ENCODE measurements around the gene KIAA0586. TPM values are rescaled to one million over a fixed set of nuclear protein-coding genes. Genes with fewer than 3 reads are reported as not detected.
A peak's percentile ranks its signal among the peaks of the same experiment; 100 is the strongest.

KIAA0586 gene
- total and polyA plus RNA-seq, 9 of the 15 experiments (the other 6 are each of a cell fraction or from before 2014, with no cell fraction given) = 11.2 to 30.9 (median 22.6) TPM

DNA sequence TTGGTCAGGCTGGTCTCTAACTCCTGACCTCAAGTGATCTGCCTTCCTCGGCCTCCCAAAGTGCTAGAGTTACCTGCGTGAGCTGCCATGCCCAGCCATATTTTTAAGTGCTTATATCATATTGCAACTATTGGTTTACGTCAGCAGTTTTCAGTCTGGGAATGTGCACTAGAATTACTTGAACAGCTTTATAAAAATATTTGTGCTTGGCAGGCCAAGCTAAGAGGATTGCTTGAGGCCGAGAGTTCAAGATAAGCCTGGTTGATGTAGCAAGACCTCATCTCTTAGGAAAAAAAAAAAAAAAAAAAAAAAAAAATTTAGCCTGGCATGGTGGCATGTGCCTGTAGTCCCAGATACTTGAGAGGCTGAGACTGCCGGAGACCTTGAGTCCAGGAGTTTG, 17.1 kb downstream of the KIAA0586 start:
- Histone ChIP-seq H3K27ac (ENCODE audit: extremely low read depth, low read depth, low read length) (no peak overlapping the region), H3K27me3 (ENCODE audit: control insufficient read depth in 2 of 2, insufficient read depth in 2 of 2, low read length in 2 of 2) (no peaks in the 10 kb centered on the region), H4K20me1 (replicated peaks; ENCODE audit: control insufficient read depth, insufficient read depth, low read length) (no peaks in the 10 kb centered on the region), H3K9ac (ENCODE audit: insufficient read depth in 1 of 2, low read depth in 2 of 2, low read length in 2 of 2) (no peak overlapping the region), H3K4me2 (ENCODE audit: insufficient read depth, low read length) (no peak overlapping the region), H3K4me1 (replicated peaks in 1 of 2; ENCODE audit: control insufficient read depth in 2 of 2, insufficient read depth in 2 of 2, low read length in 2 of 2) (no peaks in the 10 kb centered on the region), H3K9me3 (replicated peaks; ENCODE audit: control insufficient read depth, insufficient read depth, low read depth, low read length) (no peaks in the 10 kb centered on the region), H3K9me1 (ENCODE audit: control insufficient read depth, insufficient read depth, low read length) (no peaks in the 10 kb centered on the region), H3K4me3 (no peak overlapping the region), H3K79me2 (ENCODE audit: control insufficient read depth, insufficient read depth, low read length) (no peaks in the 10 kb centered on the region), H3K36me3 (ENCODE audit: control insufficient read depth, insufficient read depth, low read length) (peaks cover 38% of the 10 kb centered on the region), H2AFZ (ENCODE audit: low read depth, low read length) (no peak overlapping the region)
- TF ChIP-seq, protein P1, sequence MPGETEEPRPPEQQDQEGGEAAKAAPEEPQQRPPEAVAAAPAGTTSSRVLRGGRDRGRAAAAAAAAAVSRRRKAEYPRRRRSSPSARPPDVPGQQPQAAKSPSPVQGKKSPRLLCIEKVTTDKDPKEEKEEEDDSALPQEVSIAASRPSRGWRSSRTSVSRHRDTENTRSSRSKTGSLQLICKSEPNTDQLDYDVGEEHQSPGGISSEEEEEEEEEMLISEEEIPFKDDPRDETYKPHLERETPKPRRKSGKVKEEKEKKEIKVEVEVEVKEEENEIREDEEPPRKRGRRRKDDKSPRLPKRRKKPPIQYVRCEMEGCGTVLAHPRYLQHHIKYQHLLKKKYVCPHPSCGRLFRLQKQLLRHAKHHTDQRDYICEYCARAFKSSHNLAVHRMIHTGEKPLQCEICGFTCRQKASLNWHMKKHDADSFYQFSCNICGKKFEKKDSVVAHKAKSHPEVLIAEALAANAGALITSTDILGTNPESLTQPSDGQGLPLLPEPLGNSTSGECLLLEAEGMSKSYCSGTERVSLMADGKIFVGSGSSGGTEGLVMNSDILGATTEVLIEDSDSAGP (CRISPR knock-in tag; IDR thresholded peaks at IDR 0.05) = no peak
- TF ChIP-seq GTF2E2 (tag; IDR thresholded peaks at IDR 0.05) = no peak
- POLR2A ChIA-PET = interaction anchor here (2.6 kb wide), 1 partner anchor 17 kb away, joined by 6 read pairs; the partner anchor contains the start of genes KIAA0586 and TIMM9
- intact Hi-C loops (cut with micrococcal nuclease) (no loop called here), in situ Hi-C loops (cut with MboI) (no loop called here)
- CTCF ChIA-PET (ENCODE audit: low intra/inter-chr PET ratio) = no interaction called here
- FAIRE-seq = no peak
- DNase-seq (ENCODE audit: extremely low read depth in 1 of 4, low spot score in 3 of 4) = no peak
- WGBS (ENCODE audit: insufficient coverage, low coverage, missing lambda C conversion rate) = 96% methylated on average over 4 of the region's 5 CpGs
- BruUV-seq (replicated peaks) = no TSS peak
- ATAC-seq = no peak

DNA sequence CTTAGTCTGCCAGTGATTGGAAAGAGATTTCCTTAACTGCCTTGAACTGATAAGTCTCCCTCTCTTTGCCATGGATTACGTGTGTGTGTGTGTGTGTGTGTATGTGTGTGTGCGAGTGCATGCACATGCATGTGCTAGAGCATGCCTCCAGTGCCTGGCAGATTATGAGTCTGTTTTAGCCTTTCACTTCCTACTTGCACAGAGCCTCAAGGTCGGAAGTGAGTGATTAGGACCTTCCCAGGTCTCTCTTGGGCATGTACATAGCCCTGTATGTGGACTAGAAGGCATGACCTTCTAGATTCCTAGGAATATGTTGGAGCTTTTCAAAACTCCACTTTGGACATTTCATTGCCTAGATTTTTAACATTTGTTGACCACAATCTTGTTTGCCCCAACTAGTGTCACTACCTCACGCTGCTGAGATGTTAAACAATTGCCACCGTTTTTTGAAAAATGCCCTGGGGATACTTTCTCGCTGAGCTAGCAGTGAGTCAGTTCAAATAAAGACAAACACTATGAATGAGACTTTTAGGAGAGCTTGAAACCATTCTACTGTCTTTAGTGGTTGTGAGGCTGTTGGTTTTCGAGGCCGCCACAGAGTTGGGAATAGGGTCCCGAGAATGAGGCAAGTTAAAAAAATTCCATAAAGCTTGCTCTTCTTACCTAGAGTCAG, 28.2 kb downstream of the KIAA0586 start:
- Histone ChIP-seq H3K4me2 (ENCODE audit: insufficient read depth, low read length) (no peak overlapping the region), H3K79me2 (ENCODE audit: control insufficient read depth, insufficient read depth, low read length) (no peaks in the 10 kb centered on the region), H3K9me1 (ENCODE audit: control insufficient read depth, insufficient read depth, low read length) (no peaks in the 10 kb centered on the region), H2AFZ (ENCODE audit: low read depth, low read length) (no peak overlapping the region), H3K36me3 (ENCODE audit: control insufficient read depth, insufficient read depth, low read length) (peaks cover 52% of the 10 kb centered on the region; the same call in 1 of the 3 replicates), H3K9me3 (replicated peaks; ENCODE audit: control insufficient read depth, insufficient read depth, low read depth, low read length) (no peaks in the 10 kb centered on the region), H3K27me3 (ENCODE audit: control insufficient read depth in 2 of 2, insufficient read depth in 2 of 2, low read length in 2 of 2) (no peaks in the 10 kb centered on the region), H3K27ac (ENCODE audit: extremely low read depth, low read depth, low read length) (no peak overlapping the region), H3K9ac (ENCODE audit: insufficient read depth in 1 of 2, low read depth in 2 of 2, low read length in 2 of 2) (no peak overlapping the region), H4K20me1 (replicated peaks; ENCODE audit: control insufficient read depth, insufficient read depth, low read length) (no peaks in the 10 kb centered on the region), H3K4me1 (replicated peaks in 1 of 2; ENCODE audit: control insufficient read depth in 2 of 2, insufficient read depth in 2 of 2, low read length in 2 of 2) (no peaks in the 10 kb centered on the region; a peak in 1 of 5 replicates), H3K4me3 (no peak overlapping the region)
- in situ Hi-C loops (cut with MboI) (no loop called here), intact Hi-C loops (cut with micrococcal nuclease) (no loop called here)
- POLR2A ChIA-PET = interaction anchor here (0.6 kb wide), 1 partner anchor 9 kb away, joined by 3 read pairs; no protein-coding TSS in a partner anchor
- no TSS peak for BruUV-seq (replicated peaks)
- TF ChIP-seq SIX5 (IDR thresholded peaks at IDR 0.05; ENCODE audit: borderline replicate concordance in 1 of 2, insufficient read depth in 1 of 2, low read depth in 1 of 2, low read length in 2 of 2) (no peak), HNRNPUL1 (IDR thresholded peaks at IDR 0.05; ENCODE audit: low read length) (no peak), KDM1A (IDR thresholded peaks at IDR 0.05) (peak in 1 of 2 experiments; percentile 18; a peak in 1 of 4 replicates)
- CTCF ChIA-PET (ENCODE audit: low intra/inter-chr PET ratio) = no interaction called here
- FAIRE-seq (no peak), ATAC-seq (no peak), DNase-seq (ENCODE audit: extremely low read depth in 1 of 4, low spot score in 3 of 4) (no peak)
- 82% methylated on average over 7 of the region's 9 CpGs for WGBS (ENCODE audit: insufficient coverage, low coverage, missing lambda C conversion rate)
